ENCODE data around the gene HECTD4. TPM values are rescaled to one million over a fixed set of nuclear protein-coding genes. Genes with fewer than 3 reads are reported as not detected.
A peak's percentile ranks its signal among the peaks of the same experiment; 100 is the strongest.

Gene HECTD4
- total and polyA plus RNA-seq, 2 experiments from 2014 or later: 29.4 to 33.7 TPM

DNA sequence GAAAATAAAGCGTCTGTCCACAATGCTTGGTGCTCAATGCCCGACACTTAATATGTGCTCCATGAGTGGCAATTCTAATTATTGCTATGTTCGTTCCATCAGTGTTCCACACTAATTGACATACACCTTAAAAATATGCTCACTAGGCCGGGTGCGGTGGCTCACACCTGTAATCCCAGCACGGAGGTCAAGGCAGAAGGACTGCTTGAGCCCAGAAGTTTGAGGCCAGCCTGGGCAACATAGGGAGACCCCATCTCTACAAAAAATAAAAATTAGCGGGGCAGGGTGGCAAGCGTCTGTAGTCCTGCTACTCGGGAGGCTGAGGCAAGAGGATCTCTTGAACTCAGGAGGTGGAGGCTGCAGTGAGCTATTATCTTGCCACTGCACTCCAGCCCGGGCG, 635 bp upstream of the HECTD4 start:
- Histone ChIP-seq H3K9me3 (ENCODE audit: low read depth) (no peaks in the 10 kb centered on the region), H3K27ac (peak overlapping the region; percentile 90), H3K4me3 (peak overlapping the region; percentile 83), H3K36me3 (no peaks in the 10 kb centered on the region), H3K4me1 (ENCODE audit: low read depth) (no peaks in the 10 kb centered on the region), H3K27me3 (no peaks in the 10 kb centered on the region)
- no peak for DNase-seq (ENCODE audit: low read depth in 1 of 2, low spot score in 1 of 2)
- TF ChIP-seq, protein P1, sequence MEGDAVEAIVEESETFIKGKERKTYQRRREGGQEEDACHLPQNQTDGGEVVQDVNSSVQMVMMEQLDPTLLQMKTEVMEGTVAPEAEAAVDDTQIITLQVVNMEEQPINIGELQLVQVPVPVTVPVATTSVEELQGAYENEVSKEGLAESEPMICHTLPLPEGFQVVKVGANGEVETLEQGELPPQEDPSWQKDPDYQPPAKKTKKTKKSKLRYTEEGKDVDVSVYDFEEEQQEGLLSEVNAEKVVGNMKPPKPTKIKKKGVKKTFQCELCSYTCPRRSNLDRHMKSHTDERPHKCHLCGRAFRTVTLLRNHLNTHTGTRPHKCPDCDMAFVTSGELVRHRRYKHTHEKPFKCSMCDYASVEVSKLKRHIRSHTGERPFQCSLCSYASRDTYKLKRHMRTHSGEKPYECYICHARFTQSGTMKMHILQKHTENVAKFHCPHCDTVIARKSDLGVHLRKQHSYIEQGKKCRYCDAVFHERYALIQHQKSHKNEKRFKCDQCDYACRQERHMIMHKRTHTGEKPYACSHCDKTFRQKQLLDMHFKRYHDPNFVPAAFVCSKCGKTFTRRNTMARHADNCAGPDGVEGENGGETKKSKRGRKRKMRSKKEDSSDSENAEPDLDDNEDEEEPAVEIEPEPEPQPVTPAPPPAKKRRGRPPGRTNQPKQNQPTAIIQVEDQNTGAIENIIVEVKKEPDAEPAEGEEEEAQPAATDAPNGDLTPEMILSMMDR (IDR thresholded peaks at IDR 0.05; ENCODE audit: low read depth, low read length): no peak

DNA sequence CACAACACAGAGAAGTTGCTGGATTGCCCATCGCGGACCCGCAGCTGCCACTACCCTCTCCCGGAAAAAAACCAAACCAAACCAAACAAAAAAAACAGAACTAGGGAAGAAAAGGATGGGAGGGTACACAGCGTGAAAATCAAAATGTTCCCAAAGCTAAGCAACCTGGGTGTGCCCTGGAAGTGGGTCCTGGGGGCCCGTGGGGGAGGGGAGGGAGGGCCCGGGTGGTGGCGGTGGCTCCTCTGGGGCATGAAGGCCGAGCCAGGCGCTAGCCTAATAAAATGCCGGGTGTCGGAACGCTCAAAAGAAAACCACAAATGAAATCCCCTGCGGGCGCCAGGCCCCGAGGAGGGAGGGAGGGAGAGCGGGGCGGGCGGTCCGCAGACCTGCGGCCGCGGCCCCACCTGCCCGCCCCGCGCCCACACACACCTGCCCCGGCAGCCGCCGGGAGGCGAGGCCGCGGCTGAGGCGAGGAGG, 787 bp downstream of the HECTD4 start:
- Histone ChIP-seq H3K27ac (peak overlapping the region; percentile 90), H3K36me3 (no peaks in the 10 kb centered on the region), H3K9me3 (ENCODE audit: low read depth) (no peaks in the 10 kb centered on the region)

DNA sequence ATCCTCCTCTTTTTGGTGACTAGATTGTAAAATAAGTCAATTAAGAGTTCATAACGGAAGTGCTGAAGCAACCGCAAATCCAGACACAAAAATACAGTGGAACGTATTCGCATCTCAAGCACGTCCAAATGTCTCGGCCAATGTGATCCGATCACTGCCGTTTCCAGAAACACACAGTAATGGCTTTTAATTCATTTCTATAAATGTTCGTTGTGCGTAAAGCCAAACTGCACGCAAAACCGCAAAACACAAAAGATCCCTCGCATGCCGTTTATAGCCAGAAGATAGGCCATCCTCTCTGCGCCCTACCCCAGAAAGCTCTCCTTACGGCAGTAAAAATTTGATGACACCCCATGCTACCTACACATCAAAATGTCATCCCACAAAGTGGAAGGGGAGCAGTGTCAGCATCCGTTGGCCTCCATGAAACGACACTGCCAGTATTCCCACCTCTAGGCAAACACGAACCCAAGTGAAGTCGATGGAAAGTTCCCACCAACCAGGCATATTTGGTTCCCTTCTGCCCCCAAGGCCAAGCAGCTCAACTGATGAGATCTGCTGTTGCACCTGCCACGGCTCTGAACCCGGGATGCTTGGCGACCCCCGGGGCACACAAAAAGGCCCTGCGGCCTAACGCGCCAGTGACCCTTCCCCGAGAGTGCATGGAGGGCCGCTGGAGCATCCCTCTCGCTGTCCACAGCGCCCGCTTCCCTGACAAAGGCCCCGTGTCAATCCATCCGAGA, 1.4 kb downstream of the HECTD4 start:
- H3K4me3 ChIP-seq: peak overlapping the region; percentile 83
- H3K36me3 ChIP-seq: no peaks in the 10 kb centered on the region
- DNase-seq (ENCODE audit: low read depth in 1 of 2, low spot score in 1 of 2): no peak
- H3K27ac ChIP-seq: peak overlapping the region; percentile 90
- H3K4me1 ChIP-seq (ENCODE audit: low read depth): no peaks in the 10 kb centered on the region
- TF ChIP-seq, protein P1 (IDR thresholded peaks at IDR 0.05; ENCODE audit: low read depth, low read length): no peak
- no peaks in the 10 kb centered on the region for H3K9me3 ChIP-seq (ENCODE audit: low read depth)
- no peaks in the 10 kb centered on the region for H3K27me3 ChIP-seq

More for the DNA sequence above, 787 bp downstream of the HECTD4 start:
- peak in 1 of 2 donors; percentile 10 for DNase-seq (ENCODE audit: low read depth in 1 of 2, low spot score in 1 of 2)
- Histone ChIP-seq H3K27me3 (no peaks in the 10 kb centered on the region), H3K4me1 (ENCODE audit: low read depth) (no peaks in the 10 kb centered on the region), H3K4me3 (peak overlapping the region; percentile 83)
- TF ChIP-seq, protein P1 (IDR thresholded peaks at IDR 0.05; ENCODE audit: low read depth, low read length): no peak

DNA sequence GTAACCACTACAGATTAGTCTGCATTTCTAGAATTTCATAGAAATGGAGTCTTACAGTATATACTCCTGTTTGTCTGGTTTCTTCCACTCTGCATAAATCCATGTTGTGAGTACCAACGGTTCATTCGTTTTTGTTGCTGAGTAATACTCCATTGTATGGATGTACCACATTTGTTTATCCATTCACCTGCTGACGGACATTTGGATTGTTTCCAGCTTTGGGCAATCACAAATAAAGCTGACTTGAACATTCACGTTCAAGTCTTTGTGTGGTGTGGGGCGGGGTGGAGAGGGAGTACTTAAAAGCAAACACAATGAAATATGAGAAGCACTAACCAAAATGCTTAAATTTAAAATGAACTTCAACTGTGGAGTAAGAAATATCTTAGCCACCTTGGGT, 7.1 kb downstream of the HECTD4 start:
- Histone ChIP-seq H3K9me3 (ENCODE audit: low read depth) (no peaks in the 10 kb centered on the region), H3K36me3 (no peaks in the 10 kb centered on the region), H3K4me3 (no peak overlapping the region), H3K27ac (no peak overlapping the region), H3K4me1 (ENCODE audit: low read depth) (no peaks in the 10 kb centered on the region), H3K27me3 (no peaks in the 10 kb centered on the region)
- TF ChIP-seq, protein P1 (IDR thresholded peaks at IDR 0.05; ENCODE audit: low read depth, low read length): no peak
- no peak for DNase-seq (ENCODE audit: low read depth in 1 of 2, low spot score in 1 of 2)

DNA sequence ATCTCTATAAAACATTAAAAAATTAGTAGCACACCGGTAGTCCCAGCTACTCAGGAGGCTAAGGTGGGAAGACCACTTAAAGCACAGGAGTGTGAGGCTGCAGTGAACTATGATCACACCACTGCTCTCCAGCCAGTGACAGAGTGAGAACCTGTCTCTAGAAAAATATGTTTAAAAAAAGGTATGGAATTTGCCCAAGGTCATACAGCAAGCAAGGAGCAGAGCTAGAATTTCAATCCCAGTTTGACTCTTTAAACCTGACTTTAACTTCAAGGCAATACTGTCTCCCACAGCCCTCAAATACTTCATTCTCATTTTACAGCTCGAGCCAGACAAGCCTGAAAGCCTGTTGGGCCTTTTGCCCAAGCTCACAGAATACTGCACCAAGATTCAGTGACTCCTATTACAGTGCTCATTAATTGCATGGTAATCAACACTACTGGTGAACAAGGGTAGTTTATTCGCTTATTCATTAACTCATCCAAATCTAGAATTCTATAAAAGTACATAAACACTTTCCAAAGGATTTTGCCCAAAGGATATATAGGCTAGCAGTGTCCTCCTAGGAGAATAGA, 8.0 kb downstream of the HECTD4 start:
- Histone ChIP-seq H3K27me3 (no peaks in the 10 kb centered on the region), H3K36me3 (no peaks in the 10 kb centered on the region), H3K4me1 (ENCODE audit: low read depth) (no peaks in the 10 kb centered on the region), H3K4me3 (no peak overlapping the region), H3K9me3 (ENCODE audit: low read depth) (no peaks in the 10 kb centered on the region), H3K27ac (no peak overlapping the region)
- DNase-seq (ENCODE audit: low read depth in 1 of 2, low spot score in 1 of 2): no peak
- TF ChIP-seq, protein P1 (IDR thresholded peaks at IDR 0.05; ENCODE audit: low read depth, low read length): no peak
